Frontal cortex (tissue), 4 donors: ENCODE measurements around the gene CXorf65. TPM values are rescaled to one million over a fixed set of nuclear protein-coding genes. Genes with fewer than 3 reads are reported as not detected.

ENCODE experiments used
- DNase-seq, 2 donors: peaks; one replicate each; pipeline ENCODE4 v3.0.0; 2012; ENCODE audit warnings: low spot score in 2 of 2
- FAIRE-seq: peaks from 2 replicates; lab custom pipeline; 2012; peaks lifted over from hg19 to GRCh38; lab: Jason Lieb, UNC
- small RNA-seq: library from RNA; depleted of rRNA; stranded (forward); fragments of <200 nt; gene quantifications from one replicate; pipeline ENCODE3, GENCODE V24; 2014
- total RNA-seq: library from RNA; depleted of rRNA; stranded (reverse); fragments of >200 nt; gene quantifications from one replicate; pipeline ENCODE4 v1.2.3, GENCODE V29; 2014
- donor health status: control.
- donor health status: control.
- donor health status: control.

Gene CXorf65
- total RNA-seq, 1 donor from 2014 or later: not detected

DNA sequence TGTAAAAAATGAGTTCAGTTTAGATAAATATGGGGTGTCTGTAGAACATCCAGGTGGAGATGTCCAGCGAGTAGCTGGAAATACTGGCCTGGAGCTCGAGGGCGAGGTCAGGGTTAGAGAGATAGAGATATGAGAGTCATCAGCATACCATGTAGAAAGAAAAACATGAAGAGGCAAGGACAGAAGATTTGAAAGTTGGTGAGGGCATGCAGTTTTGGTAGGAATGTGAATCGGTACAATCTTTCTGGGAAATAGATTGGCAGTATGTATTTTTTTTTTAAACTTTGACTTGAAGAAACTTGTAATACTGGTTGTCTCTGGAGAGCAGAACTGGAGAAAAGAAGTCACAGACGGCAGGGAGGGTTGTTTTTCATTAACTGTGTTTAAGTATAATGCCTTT is 36.0 kb downstream of the CXorf65 start:
- FAIRE-seq (no peak), DNase-seq (no peak)

DNA sequence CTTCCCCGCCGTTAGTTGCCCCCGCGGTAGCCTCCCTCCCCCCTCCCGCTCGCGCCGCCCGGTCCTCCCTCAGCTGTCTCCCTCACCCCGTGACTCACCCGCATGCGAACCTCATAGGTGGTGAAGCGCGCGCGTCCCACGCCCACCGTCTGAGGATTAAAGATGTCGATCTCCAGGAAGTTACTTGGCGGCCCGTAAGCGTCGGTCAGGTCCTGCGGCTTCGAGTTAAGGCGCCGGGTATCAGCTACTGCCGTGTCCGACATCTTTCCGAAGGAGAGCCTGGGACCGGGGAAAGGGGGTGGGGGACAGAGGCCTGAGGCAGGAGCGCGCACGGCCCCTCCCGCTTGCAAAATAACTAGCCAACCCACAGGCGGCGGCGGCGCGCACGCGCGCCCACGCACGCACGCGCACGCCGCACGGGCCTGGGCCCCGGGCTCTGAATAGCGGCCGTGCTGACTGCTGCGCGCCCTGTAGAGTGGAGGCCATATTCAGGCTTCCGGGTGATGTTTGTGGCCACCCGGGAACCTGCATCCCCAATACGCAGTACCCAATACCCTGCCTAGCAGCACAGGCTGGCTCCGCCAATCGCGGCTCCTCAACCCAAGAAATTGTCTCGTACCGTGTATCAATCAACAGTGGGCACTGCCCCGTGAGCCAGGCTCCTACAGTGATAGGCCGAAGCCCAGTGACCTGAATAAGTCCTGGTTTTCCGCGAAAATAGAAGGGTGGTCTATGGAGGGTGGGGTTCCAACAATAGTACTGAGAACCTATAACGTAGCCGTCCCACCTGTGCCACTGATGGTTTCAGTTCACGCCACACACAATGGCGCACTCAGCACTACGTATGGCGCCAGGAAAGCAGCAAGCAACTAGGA is 38.3 kb downstream of the CXorf65 start, which contains the start of gene SNX12:
Gene SNX12 (minus strand): TSS at position 291 of the 875 bp plus-strand sequence. CDS start 28 bp downstream, at position 263.
- FAIRE-seq (no peak), DNase-seq (peak; percentile 82 to 85)

DNA sequence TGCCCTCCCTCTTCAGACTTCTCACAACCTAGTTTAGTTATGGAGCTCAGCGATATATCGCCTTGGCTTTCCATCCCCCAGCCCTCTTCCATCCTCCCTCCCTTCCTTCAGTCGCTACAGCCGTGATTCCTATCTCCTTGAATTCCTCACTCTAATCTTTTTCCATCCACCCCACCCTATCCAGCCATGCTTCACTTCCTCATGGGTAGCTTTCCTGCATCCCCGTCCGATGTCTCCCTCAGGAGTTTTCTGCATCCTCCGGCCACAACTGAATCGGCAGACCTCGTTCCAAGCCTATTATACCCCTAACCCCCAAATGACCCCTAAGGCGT is 38.9 kb downstream of the CXorf65 start:
- DNase-seq (no peak), FAIRE-seq (no peak)

DNA sequence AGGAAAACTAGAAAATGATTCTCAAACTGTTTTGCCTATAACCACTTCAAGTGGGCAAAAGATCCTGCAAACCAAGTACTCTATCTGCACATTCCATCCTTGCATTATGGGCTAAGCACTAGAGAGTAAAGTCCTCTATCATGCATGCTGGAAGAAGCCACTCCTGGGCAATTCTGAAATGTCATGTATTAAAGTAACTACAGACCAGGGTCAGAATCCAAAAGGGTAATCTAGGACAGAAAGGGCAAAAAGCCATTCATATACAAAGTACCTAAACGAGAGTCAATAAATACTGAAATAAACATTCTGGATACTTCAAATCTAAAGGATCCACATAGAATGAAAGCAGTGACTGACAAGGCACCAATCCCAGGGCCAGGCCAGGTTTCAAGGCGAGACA is 39.5 kb downstream of the CXorf65 start:
- DNase-seq: no peak
- FAIRE-seq: no peak

DNA sequence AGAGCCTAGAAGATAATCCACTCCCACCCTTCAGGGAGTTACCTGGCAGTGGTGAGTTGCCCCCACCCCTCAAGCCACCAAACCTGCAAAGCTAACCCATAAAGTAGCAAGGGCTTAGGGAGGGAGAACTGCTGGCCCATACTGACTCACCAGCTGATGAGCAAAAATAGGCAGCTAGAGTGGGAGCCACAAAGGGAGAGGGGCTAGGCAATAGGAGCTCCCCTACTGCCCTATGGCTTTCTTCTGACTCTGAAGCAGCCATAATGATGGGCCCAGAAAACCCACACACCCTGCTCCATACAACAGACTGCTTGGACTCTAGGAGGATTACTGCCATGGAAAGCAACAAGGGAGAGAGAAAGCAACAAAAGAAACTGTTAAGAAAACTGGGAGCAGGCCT is 46.4 kb downstream of the CXorf65 start:
- DNase-seq (no peak), FAIRE-seq (no peak)

DNA sequence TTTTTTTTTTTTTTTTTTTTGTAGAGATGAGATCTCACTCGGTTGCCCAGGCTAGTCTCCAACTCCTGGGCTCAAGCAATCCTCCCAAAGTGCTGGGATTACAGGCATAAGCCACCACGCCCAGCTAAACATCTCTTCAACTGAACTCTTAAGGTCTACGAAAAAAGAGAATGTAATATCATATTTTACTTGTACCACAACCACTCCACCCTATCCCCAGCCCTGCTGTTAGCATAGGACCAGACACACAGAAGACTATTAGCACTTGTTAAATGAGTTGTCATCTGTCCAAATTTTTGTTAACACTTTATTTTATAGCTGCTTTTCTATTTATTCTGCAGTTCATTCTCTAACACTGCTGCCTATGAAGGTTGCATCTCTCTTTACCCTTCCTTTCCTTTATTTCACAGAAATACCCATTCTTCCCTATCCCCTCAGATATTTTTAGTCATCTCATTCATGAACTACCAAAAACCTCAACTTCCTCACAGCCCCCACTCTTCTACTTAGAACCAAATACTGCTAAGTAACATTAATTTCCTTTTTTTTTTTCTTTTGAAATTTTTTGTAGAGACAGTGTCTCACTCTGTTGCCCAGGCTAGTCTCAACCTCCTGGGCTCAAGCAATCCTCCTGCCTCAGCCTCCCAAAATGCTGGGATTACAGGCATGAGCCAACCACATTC is 48.6 kb downstream of the CXorf65 start:
- DNase-seq (no peak), FAIRE-seq (no peak)

DNA sequence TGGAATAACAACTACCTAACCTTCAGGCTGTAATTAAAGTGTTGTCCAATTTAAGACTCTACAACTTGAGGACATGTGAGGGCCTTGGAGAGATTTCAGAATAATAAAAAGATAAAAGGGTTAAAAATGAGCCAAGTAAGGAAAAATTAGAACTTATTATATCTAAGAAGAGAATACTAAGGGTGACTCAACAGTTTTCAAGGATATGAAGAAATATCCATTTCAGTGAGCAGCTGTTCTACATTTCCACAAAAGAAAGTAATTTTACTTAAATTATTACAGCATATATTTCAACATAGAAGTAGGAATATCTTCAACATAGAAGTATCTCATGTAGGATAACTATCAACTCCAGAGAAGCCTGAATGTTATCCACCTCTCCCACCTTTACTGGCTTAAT is 49.7 kb downstream of the CXorf65 start:
- FAIRE-seq: no peak

More for the DNA sequence above, 49.7 kb downstream of the CXorf65 start:
- DNase-seq: no peak

Small RNA genes within 50 kb of the gene (small RNA-seq; reads per million reads assigned to genes)
- not detected for gene CXorf65

Other genes starting within 250 kb of the CXorf65 start
- gene TEX11, start 198.0 kb downstream of the CXorf65 start, total RNA-seq: not detected
- gene SLC7A3, start 175.6 kb downstream of the CXorf65 start, total RNA-seq: 1.2 TPM
- 62.8 TPM for gene SNX12, start 38.4 kb downstream of the CXorf65 start, total RNA-seq
- 3.7 TPM for gene FOXO4, start 10.9 kb downstream of the CXorf65 start, total RNA-seq
- gene IL2RG, start 4.8 kb upstream of the CXorf65 start, total RNA-seq: not detected
- gene MED12, start 11.9 kb upstream of the CXorf65 start, total RNA-seq: 11.4 TPM
- gene NLGN3, start 38.1 kb upstream of the CXorf65 start, total RNA-seq: 15.1 TPM
- gene GJB1, start 116.5 kb upstream of the CXorf65 start, total RNA-seq: not detected
- gene ZMYM3, start 147.4 kb upstream of the CXorf65 start, total RNA-seq: 19.6 TPM
- gene NONO, start 176.9 kb upstream of the CXorf65 start, total RNA-seq: 402 TPM
- gene ITGB1BP2, start 195.0 kb upstream of the CXorf65 start, total RNA-seq: 0.41 TPM